SIG-M5 treated with dmso at 0.1 percent for 504 hours (cell line): Measurements from ENCODE around the gene USP5.

Source experiments
- DNase-seq: peaks from one replicate; lab custom pipeline; 2025; ENCODE audit not compliant: unreplicated experiment; lab: John Stamatoyannopoulos, UW

The USP5 gene

GRCh38 chr12:6839482-6840201, 12.3 kb upstream of the USP5 start:
- no peak for DNase-seq

GRCh38 chr12:6840330-6840729, 11.6 kb upstream of the USP5 start:
- no peak for DNase-seq

- DNase-seq, result no peak
These were observed 11.0 kb upstream of the USP5 start, which contains the start of gene GNB3 for GRCh38 chr12:6840761-6841515. Gene GNB3 (plus strand): TSS chr12:6840925. CDS start chr12:6841288, 363 bp downstream.

- DNase-seq, result no peak
These were observed 9.9 kb upstream of the USP5 start for GRCh38 chr12:6842075-6842474.

- peak; percentile 40 for DNase-seq
These were observed 8.6 kb upstream of the USP5 start for GRCh38 chr12:6843118-6843902.

- DNase-seq, result no peak
These were observed 6.6 kb upstream of the USP5 start for GRCh38 chr12:6845395-6845794.

- DNase-seq, result no peak
These were observed 5.6 kb upstream of the USP5 start for GRCh38 chr12:6846316-6846869.

- no peak for DNase-seq
These were observed 4.3 kb upstream of the USP5 start for GRCh38 chr12:6847676-6848075.

GRCh38 chr12:6849427-6849826, 2.5 kb upstream of the USP5 start:
- no peak for DNase-seq

- DNase-seq, result no peak
These were observed 1.9 kb upstream of the USP5 start for GRCh38 chr12:6849976-6850560.

GRCh38 chr12:6850796-6851152, 1.2 kb upstream of the USP5 start:
- no peak for DNase-seq

- peak; percentile 100 for DNase-seq
These were observed 613 bp upstream of the USP5 start, which contains the start of gene CDCA3 for GRCh38 chr12:6851153-6851920. Gene CDCA3 (minus strand): TSS chr12:6851286. CDS start chr12:6850952, 334 bp downstream.

- DNase-seq, result peak; percentile 54
These were observed 853 bp downstream of the USP5 start for GRCh38 chr12:6852651-6853354.

- no peak for DNase-seq
These were observed 1.7 kb downstream of the USP5 start for GRCh38 chr12:6853626-6854025.

GRCh38 chr12:6854036-6854435, 2.1 kb downstream of the USP5 start:
- no peak for DNase-seq

- DNase-seq, result no peak
These were observed 3.4 kb downstream of the USP5 start for GRCh38 chr12:6855322-6855721.

GRCh38 chr12:6858799-6859198, 6.8 kb downstream of the USP5 start:
- no peak for DNase-seq

GRCh38 chr12:6860116-6860515, 8.2 kb downstream of the USP5 start:
- DNase-seq, result no peak

- DNase-seq, result no peak
These were observed 9.0 kb downstream of the USP5 start for GRCh38 chr12:6860942-6861341.

GRCh38 chr12:6861391-6861790, 9.4 kb downstream of the USP5 start:
- DNase-seq, result no peak
